ENCODE results near the gene ECE1. TPM values are rescaled to one million over a fixed set of nuclear protein-coding genes. Genes with fewer than 3 reads are reported as not detected.
A peak's percentile ranks its signal among the peaks of the same experiment; 100 is the strongest.

ECE1 gene
- total and polyA plus RNA-seq, 2 of the 13 experiments (the other 11 are each of a cell fraction or from before 2014, with no cell fraction given): 13.5 to 21.2 TPM

- no peak; the same call in 1 of the 2 replicates for TF ChIP-seq ZNF281 (CRISPR knock-in tag; IDR thresholded peaks at IDR 0.05; ENCODE audit: borderline replicate concordance)
- no peak for TF ChIP-seq ZNF136 (CRISPR knock-in tag; IDR thresholded peaks at IDR 0.05; ENCODE audit: low read depth)
- no peak for TF ChIP-seq ZMAT3 (CRISPR knock-in tag; conservative IDR thresholded peaks at IDR 0.05)
- TF ChIP-seq, protein P1, sequence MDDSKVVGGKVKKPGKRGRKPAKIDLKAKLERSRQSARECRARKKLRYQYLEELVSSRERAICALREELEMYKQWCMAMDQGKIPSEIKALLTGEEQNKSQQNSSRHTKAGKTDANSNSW (CRISPR knock-in tag; IDR thresholded peaks at IDR 0.05; ENCODE audit: borderline replicate concordance): no peak
- TF ChIP-seq ZFP36 (IDR thresholded peaks at IDR 0.05; ENCODE audit: borderline replicate concordance, low read depth, low read length, partially characterized antibody): no peak
- peak; percentile 84 for TF ChIP-seq RXRB (CRISPR knock-in tag; IDR thresholded peaks at IDR 0.05; ENCODE audit: borderline replicate concordance)
- no peak for TF ChIP-seq ZNF34 (CRISPR knock-in tag; IDR thresholded peaks at IDR 0.05; ENCODE audit: borderline replicate concordance)
- 0 out of 2 replicates have a peak, but pooled peaks have one; percentile 23 for TF ChIP-seq BRD4 (CRISPR knock-in tag; IDR thresholded peaks at IDR 0.05)
- no peak for TF ChIP-seq ZNF326 (CRISPR knock-in tag; IDR thresholded peaks at IDR 0.05; ENCODE audit: borderline replicate concordance)
- peak; percentile 64 for TF ChIP-seq TEAD3 (CRISPR knock-in tag; optimal IDR thresholded peaks at IDR 0.05; ENCODE audit: borderline replicate concordance)
- no peak for TF ChIP-seq CENPX (CRISPR knock-in tag; IDR thresholded peaks at IDR 0.05)
- no peak for TF ChIP-seq SSRP1 (CRISPR knock-in tag; IDR thresholded peaks at IDR 0.05)
- no peak for TF ChIP-seq JUNB (CRISPR knock-in tag; IDR thresholded peaks at IDR 0.05; ENCODE audit: borderline replicate concordance)
- peak; percentile 88 for TF ChIP-seq SAP130 (CRISPR knock-in tag; IDR thresholded peaks at IDR 0.05; ENCODE audit: low read depth)
- TF ChIP-seq SOX5 (CRISPR knock-in tag; IDR thresholded peaks at IDR 0.05; ENCODE audit: borderline replicate concordance): peak; percentile 69
- no peak for TF ChIP-seq RNF2 (conservative IDR thresholded peaks at IDR 0.05; ENCODE audit: low read depth)
- peak; percentile 98 for TF ChIP-seq ZEB1 (IDR thresholded peaks at IDR 0.05; ENCODE audit: insufficient replicate concordance, low read depth)
- peak; percentile 94; the same call in 1 of the 2 replicates for TF ChIP-seq ZNF292 (CRISPR knock-in tag; IDR thresholded peaks at IDR 0.05; ENCODE audit: borderline replicate concordance, low read depth)
- TF ChIP-seq ZNF3 (CRISPR knock-in tag; IDR thresholded peaks at IDR 0.05): no peak
- TF ChIP-seq ZNF496 (CRISPR knock-in tag; IDR thresholded peaks at IDR 0.05; ENCODE audit: insufficient replicate concordance): no peak
- TF ChIP-seq USF2 (IDR thresholded peaks at IDR 0.05; ENCODE audit: low read depth, low read length): peak; percentile 77; the same call in 1 of the 2 replicates
- TF ChIP-seq USF2 (CRISPR knock-in tag; IDR thresholded peaks at IDR 0.05; ENCODE audit: borderline replicate concordance): peak; percentile 86; the same call in 1 of the 2 replicates
- no peak for TF ChIP-seq ZZZ3 (CRISPR knock-in tag; IDR thresholded peaks at IDR 0.05; ENCODE audit: borderline replicate concordance)
- no peak for TF ChIP-seq SETDB1 (CRISPR knock-in tag; IDR thresholded peaks at IDR 0.05; ENCODE audit: borderline replicate concordance)
- TF ChIP-seq ARNTL (CRISPR knock-in tag; IDR thresholded peaks at IDR 0.05): peak; percentile 44; the same call in 1 of the 2 replicates
- TF ChIP-seq TCF7L2 (IDR thresholded peaks at IDR 0.05; ENCODE audit: low read depth, low read length): no peak
- no peak for TF ChIP-seq FLYWCH1 (CRISPR knock-in tag; IDR thresholded peaks at IDR 0.05)
Observed at GRCh38 chr1:21251773-21252471, 38.3 kb downstream of the ECE1 start (continued).

All from HepG2 (cell line).